ENCODE results near the gene KLHL36. TPM values are rescaled to one million over a fixed set of nuclear protein-coding genes. Genes with fewer than 3 reads are reported as not detected.
A peak's percentile ranks its signal among the peaks of the same experiment; 100 is the strongest.

Gene KLHL36
- total and polyA plus RNA-seq, 9 of the 15 experiments (the other 6 are each of a cell fraction or from before 2014, with no cell fraction given) = 2.1 to 51.2 (median 18.5) TPM

GRCh38 chr16:84638231-84638806 is 10.0 kb upstream of the KLHL36 start:
- Histone ChIP-seq H3K4me3 (no peak overlapping the region), H3K27me3 (ENCODE audit: control insufficient read depth in 2 of 2, insufficient read depth in 2 of 2, low read length in 2 of 2) (peaks cover 0 to 3% of the 10 kb centered on the region in 2 experiments; a peak in 1 of 5 replicates), H3K27ac (ENCODE audit: extremely low read depth, low read depth, low read length) (no peak overlapping the region), H3K4me1 (replicated peaks in 1 of 2; ENCODE audit: control insufficient read depth in 2 of 2, insufficient read depth in 2 of 2, low read length in 2 of 2) (peaks cover 6 to 11% of the 10 kb centered on the region in 2 experiments; a peak in 4 of 5 replicates), H3K9me1 (ENCODE audit: control insufficient read depth, insufficient read depth, low read length) (no peaks in the 10 kb centered on the region), H3K4me2 (ENCODE audit: insufficient read depth, low read length) (no peak overlapping the region), H3K36me3 (ENCODE audit: control insufficient read depth, insufficient read depth, low read length) (no peaks in the 10 kb centered on the region), H3K9ac (ENCODE audit: insufficient read depth in 1 of 2, low read depth in 2 of 2, low read length in 2 of 2) (0 out of 4 replicates have a peak overlapping the region, but pooled peaks of 1 of the 2 experiments have one; percentile 28), H3K79me2 (ENCODE audit: control insufficient read depth, insufficient read depth, low read length) (no peaks in the 10 kb centered on the region), H4K20me1 (replicated peaks; ENCODE audit: control insufficient read depth, insufficient read depth, low read length) (no peaks in the 10 kb centered on the region), H2AFZ (ENCODE audit: low read depth, low read length) (no peak overlapping the region), H3K9me3 (replicated peaks; ENCODE audit: control insufficient read depth, insufficient read depth, low read depth, low read length) (no peaks in the 10 kb centered on the region)
- intact Hi-C loops (cut with micrococcal nuclease) (no loop called here), in situ Hi-C loops (cut with MboI) (no loop called here)
- POLR2A ChIA-PET = interaction anchor here (0.7 to 1.7 kb wide), 2 partner anchors 9 to 184 kb away, joined by 3 to 8 read pairs; no protein-coding TSS in a partner anchor
- no TSS peak for BruUV-seq (replicated peaks)
- CTCF ChIA-PET (ENCODE audit: low intra/inter-chr PET ratio) = no interaction called here
- FAIRE-seq (no peak), ATAC-seq (no peak), DNase-seq (ENCODE audit: extremely low read depth in 1 of 4, low spot score in 3 of 4) (no peak)
- 31% methylated on average over 8 of the region's 8 CpGs for WGBS (ENCODE audit: insufficient coverage, low coverage, missing lambda C conversion rate)
- TF ChIP-seq JUNB (CRISPR knock-in tag; conservative IDR thresholded peaks at IDR 0.05) = no peak
- TF ChIP-seq ATF2 (CRISPR knock-in tag; IDR thresholded peaks at IDR 0.05) = no peak
- no peak for TF ChIP-seq HLTF (IDR thresholded peaks at IDR 0.05)
- TF ChIP-seq ZNF695 (CRISPR knock-in tag; IDR thresholded peaks at IDR 0.05) = no peak
- no peak for TF ChIP-seq NFRKB (IDR thresholded peaks at IDR 0.05; ENCODE audit: low read depth)
- TF ChIP-seq FOXO4 (CRISPR knock-in tag; IDR thresholded peaks at IDR 0.05) = no peak
- no peak for TF ChIP-seq ESRRA (IDR thresholded peaks at IDR 0.05; ENCODE audit: borderline replicate concordance, low read depth)
- TF ChIP-seq, protein P1, sequence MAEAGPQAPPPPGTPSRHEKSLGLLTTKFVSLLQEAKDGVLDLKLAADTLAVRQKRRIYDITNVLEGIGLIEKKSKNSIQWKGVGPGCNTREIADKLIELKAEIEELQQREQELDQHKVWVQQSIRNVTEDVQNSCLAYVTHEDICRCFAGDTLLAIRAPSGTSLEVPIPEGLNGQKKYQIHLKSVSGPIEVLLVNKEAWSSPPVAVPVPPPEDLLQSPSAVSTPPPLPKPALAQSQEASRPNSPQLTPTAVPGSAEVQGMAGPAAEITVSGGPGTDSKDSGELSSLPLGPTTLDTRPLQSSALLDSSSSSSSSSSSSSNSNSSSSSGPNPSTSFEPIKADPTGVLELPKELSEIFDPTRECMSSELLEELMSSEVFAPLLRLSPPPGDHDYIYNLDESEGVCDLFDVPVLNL (CRISPR knock-in tag; IDR thresholded peaks at IDR 0.05; ENCODE audit: low read depth) = no peak
- TF ChIP-seq ZNF586 (CRISPR knock-in tag; conservative IDR thresholded peaks at IDR 0.05) = no peak
- no peak for TF ChIP-seq ESRRB (CRISPR knock-in tag; IDR thresholded peaks at IDR 0.05; ENCODE audit: borderline replicate concordance)
- TF ChIP-seq DPF2 (IDR thresholded peaks at IDR 0.05) = no peak
- TF ChIP-seq, protein P2, sequence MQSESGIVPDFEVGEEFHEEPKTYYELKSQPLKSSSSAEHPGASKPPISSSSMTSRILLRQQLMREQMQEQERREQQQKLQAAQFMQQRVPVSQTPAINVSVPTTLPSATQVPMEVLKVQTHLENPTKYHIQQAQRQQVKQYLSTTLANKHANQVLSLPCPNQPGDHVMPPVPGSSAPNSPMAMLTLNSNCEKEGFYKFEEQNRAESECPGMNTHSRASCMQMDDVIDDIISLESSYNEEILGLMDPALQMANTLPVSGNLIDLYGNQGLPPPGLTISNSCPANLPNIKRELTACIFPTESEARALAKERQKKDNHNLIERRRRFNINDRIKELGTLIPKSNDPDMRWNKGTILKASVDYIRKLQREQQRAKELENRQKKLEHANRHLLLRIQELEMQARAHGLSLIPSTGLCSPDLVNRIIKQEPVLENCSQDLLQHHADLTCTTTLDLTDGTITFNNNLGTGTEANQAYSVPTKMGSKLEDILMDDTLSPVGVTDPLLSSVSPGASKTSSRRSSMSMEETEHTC (IDR thresholded peaks at IDR 0.05) = no peak
- TF ChIP-seq, protein P3, sequence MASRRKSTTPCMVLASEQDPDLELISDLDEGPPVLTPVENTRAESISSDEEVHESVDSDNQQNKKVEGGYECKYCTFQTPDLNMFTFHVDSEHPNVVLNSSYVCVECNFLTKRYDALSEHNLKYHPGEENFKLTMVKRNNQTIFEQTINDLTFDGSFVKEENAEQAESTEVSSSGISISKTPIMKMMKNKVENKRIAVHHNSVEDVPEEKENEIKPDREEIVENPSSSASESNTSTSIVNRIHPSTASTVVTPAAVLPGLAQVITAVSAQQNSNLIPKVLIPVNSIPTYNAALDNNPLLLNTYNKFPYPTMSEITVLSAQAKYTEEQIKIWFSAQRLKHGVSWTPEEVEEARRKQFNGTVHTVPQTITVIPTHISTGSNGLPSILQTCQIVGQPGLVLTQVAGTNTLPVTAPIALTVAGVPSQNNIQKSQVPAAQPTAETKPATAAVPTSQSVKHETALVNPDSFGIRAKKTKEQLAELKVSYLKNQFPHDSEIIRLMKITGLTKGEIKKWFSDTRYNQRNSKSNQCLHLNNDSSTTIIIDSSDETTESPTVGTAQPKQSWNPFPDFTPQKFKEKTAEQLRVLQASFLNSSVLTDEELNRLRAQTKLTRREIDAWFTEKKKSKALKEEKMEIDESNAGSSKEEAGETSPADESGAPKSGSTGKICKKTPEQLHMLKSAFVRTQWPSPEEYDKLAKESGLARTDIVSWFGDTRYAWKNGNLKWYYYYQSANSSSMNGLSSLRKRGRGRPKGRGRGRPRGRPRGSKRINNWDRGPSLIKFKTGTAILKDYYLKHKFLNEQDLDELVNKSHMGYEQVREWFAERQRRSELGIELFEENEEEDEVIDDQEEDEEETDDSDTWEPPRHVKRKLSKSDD (conservative IDR thresholded peaks at IDR 0.05; ENCODE audit: low read length) = no peak
- TF ChIP-seq KLF13 (tag; IDR thresholded peaks at IDR 0.05; ENCODE audit: borderline replicate concordance, low read depth) = no peak
- no peak for TF ChIP-seq ZC3H11A (IDR thresholded peaks at IDR 0.05; ENCODE audit: low read depth, low read length)
- TF ChIP-seq TARDBP (IDR thresholded peaks at IDR 0.05) = no peak
